VCaP (cell line): ENCODE data around the gene IGFBP1.

Source experiments
- H3K27ac ChIP-seq: fragments of 450-650 bp; 2 replicates; pipeline ENCODE4 v1.5.1; 2017
- TF ChIP-seq, protein P1 (sequence below): fragments of 450-650 bp; conservative IDR thresholded peaks from 2 replicates; pipeline ENCODE4 v1.5.1; 2017; ENCODE audit warnings: mild to moderate bottlenecking, moderate library complexity

Gene IGFBP1

DNA sequence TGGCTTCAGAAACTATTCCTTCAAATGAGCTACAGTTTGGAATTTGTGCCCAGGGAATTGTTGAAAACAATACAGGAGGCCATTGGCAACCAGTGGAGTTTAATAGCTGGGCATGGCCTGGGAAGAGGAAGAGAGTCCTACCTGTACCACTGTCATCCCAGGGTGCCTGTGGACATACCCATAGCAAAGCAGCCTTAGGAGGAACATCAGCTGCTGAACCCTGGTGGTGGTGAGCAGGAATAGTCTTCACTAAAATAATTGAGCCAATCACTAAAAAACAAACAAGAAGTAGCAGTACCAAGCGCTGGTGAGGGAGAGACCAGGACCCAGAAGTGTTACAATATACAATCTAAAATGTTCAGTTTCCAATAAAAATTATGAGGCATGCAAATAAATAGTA lies 14.5 kb downstream of the IGFBP1 start:
- TF ChIP-seq, protein P1, sequence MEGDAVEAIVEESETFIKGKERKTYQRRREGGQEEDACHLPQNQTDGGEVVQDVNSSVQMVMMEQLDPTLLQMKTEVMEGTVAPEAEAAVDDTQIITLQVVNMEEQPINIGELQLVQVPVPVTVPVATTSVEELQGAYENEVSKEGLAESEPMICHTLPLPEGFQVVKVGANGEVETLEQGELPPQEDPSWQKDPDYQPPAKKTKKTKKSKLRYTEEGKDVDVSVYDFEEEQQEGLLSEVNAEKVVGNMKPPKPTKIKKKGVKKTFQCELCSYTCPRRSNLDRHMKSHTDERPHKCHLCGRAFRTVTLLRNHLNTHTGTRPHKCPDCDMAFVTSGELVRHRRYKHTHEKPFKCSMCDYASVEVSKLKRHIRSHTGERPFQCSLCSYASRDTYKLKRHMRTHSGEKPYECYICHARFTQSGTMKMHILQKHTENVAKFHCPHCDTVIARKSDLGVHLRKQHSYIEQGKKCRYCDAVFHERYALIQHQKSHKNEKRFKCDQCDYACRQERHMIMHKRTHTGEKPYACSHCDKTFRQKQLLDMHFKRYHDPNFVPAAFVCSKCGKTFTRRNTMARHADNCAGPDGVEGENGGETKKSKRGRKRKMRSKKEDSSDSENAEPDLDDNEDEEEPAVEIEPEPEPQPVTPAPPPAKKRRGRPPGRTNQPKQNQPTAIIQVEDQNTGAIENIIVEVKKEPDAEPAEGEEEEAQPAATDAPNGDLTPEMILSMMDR = no peak
- no peak overlapping the region for H3K27ac ChIP-seq

DNA sequence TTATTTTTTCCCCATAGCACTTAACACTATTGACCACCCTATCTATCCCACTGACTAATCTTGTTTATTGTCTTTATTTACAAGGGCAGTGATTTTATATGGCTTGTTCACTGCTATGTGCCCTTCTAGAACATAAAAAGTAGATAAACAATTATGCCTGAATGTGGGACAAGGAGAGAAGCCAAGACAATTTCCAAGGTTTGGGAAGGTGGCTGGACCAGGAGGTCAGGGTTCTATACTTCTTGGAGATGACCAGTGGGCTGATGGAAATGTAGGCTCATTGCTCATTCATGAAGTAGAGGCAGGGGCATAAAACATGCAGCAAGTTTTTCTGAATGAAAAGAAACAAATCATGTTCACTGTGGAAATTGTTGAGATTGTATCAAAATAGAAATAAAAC lies 21.3 kb downstream of the IGFBP1 start:
- H3K27ac ChIP-seq = no peak overlapping the region
- TF ChIP-seq, protein P1 = no peak

DNA sequence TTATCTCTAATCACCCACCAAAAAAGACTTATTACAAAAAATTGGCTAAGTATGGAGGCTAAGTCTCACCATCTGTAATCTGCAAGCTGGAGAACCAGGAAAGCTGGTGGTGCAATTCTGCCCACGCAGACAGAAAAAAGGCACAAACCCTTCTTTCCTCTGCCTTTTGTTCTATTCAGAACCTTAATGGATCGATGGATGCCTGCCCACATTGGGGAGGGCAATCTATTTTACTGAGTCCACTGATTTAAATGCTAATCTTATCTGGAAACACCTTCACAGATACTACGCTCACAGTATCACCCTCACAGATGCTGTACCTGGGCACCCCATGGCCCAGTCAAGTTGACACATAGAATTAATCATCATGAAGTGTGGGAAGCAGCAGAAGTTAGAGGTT lies 22.6 kb downstream of the IGFBP1 start:
- TF ChIP-seq, protein P1 = no peak
- H3K27ac ChIP-seq = no peak overlapping the region

DNA sequence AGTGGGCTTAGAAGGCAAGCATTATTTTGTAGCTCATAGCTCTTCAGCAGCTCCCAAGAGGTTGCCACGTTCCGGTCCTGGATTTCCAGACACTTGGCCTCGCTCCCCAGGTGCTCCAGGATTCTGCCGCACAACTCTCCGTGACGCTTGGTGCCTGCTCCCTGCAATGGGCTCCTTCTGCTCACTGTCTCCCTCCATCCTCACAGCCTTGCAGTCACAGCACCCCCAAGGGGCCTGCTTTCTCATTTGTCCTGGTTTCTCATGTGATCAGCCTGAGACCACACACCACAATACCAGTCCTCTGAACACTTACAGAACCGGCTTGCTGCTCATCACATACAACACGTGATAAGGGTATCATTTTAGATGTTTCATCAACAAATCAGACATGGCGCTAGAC lies 23.0 kb downstream of the IGFBP1 start:
- TF ChIP-seq, protein P1 = no peak
- no peak overlapping the region for H3K27ac ChIP-seq

DNA sequence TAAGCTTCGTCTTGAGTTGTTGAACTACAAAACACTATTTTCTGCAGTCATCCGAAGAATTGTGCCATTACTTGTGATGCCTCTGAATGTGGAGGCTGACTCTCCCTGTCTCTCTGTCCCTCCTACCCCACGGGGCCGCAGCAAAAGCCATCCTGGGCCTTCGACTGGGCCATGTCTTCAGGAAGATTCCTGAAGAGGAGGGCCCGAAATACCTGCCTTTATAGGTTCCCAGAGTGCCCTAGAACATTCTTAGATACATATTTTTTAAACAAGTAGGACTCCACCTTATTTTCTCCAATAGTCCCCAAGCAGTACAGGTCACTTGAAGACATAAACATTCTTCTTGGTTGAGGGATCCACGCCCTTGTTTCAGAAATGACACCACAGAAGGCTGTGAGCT lies 24.7 kb downstream of the IGFBP1 start:
- TF ChIP-seq, protein P1 = no peak

DNA sequence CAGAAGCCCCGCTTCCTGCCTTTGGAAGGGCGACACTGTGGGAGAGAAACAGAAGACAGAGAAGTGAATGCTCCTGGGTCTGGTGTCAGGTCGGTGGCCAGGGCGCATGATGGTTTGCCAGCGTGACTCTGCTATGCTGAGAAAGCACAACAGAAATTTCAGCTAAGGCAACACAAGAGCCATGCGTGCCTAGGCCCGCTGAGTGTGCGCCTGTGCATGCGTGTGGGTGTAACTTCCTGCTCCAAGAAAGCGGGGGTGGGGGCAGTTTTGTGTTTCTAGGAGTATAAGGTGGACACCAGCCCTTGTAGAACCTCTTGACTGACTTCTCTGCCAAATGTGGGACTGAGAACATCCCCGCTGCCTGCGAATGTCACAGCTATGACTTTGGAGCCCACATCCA lies 26.6 kb downstream of the IGFBP1 start:
- TF ChIP-seq, protein P1 = no peak
- no peak overlapping the region for H3K27ac ChIP-seq

More for the DNA sequence above, 24.7 kb downstream of the IGFBP1 start:
- H3K27ac ChIP-seq = no peak overlapping the region

DNA sequence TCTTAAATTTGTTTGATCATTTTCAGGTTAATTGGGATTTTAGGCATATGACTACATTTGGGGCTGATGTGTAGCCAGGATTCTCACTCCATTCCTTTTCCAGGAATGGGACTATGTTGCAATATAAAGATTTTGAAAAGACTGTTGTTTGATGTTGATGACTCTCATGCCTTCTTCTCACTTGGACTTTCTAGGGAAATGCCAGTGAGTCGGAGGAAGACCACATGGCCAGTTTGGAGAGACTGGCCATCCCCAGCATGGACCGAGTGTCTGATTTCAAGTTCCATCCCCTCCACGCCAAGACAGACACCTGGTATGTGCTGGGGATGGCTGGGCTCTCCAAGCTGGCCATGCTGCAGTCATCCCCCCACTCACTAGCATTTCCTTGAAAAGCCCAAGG lies 27.3 kb downstream of the IGFBP1 start:
- no peak overlapping the region for H3K27ac ChIP-seq
- TF ChIP-seq, protein P1 = no peak

DNA sequence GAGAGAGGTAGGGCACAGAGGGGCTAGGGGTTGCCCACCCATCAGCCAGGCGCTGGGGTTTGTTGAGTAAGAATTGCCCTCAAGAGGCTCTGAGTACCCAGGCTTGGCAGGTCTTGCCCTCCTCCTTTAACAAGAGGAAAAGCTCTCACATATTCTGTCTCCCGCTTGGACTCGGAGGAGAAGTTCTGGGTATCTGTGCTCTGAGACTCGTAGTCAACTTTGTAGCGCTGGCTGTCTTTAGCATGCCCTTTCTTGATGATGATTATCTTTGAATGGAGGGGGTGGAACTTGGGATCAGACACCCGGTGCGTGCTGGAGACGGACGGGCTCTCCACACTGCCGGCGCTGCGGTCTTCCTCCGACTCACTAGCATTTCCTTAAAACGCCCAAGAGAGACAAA lies 28.8 kb downstream of the IGFBP1 start:
- TF ChIP-seq, protein P1 = no peak
- no peak overlapping the region for H3K27ac ChIP-seq
